SU-DHL-6 (cell line): ENCODE results near the gene CREB3L4.

Experiments
- EZH2phosphoT487 ChIP-seq: fragments of 200-600 bp; sonication (generic), shearing (Covaris generic); conservative IDR thresholded peaks from 2 replicates; pipeline ENCODE4 v1.6.1; 2018; ENCODE audit warnings: mild to moderate bottlenecking, antibody characterized with exemption, low read length, moderate library complexity, mixed read lengths
- TF ChIP-seq, protein P1 (sequence below): fragments of 200-600 bp; sonication (generic); IDR thresholded peaks from one replicate; pipeline ENCODE4 v1.5.1; 2017; ENCODE audit warnings: antibody characterized with exemption, mild to moderate bottlenecking, low read length, moderate library complexity; ENCODE audit not compliant: insufficient read depth, poor library complexity, severe bottlenecking

DNA sequence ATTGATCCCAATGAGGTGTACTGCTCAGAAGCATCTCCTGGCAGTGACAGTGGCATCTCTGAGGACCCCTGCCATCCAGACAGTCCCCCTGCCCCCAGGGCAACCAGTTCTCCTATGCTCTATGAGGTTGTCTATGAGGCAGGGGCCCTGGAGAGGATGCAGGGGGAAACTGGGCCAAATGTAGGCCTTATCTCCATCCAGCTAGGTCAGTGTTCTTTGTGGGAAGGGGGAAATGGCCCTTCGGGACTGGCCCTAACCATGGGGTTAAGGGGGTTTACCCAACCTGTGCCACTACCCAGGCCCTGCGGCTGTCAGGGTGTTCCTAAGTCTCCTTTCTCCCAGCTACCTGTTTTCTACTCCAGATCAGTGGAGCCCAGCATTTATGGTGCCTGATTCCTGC, 1.3 kb downstream of the CREB3L4 start:
- TF ChIP-seq, protein P1, sequence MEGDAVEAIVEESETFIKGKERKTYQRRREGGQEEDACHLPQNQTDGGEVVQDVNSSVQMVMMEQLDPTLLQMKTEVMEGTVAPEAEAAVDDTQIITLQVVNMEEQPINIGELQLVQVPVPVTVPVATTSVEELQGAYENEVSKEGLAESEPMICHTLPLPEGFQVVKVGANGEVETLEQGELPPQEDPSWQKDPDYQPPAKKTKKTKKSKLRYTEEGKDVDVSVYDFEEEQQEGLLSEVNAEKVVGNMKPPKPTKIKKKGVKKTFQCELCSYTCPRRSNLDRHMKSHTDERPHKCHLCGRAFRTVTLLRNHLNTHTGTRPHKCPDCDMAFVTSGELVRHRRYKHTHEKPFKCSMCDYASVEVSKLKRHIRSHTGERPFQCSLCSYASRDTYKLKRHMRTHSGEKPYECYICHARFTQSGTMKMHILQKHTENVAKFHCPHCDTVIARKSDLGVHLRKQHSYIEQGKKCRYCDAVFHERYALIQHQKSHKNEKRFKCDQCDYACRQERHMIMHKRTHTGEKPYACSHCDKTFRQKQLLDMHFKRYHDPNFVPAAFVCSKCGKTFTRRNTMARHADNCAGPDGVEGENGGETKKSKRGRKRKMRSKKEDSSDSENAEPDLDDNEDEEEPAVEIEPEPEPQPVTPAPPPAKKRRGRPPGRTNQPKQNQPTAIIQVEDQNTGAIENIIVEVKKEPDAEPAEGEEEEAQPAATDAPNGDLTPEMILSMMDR, result no peak
- no peak for TF ChIP-seq EZH2phosphoT487
